Endodermal cell (in vitro differentiated cells): ENCODE measurements around the gene RASSF8. TPM values are rescaled to one million over a fixed set of nuclear protein-coding genes. Genes with fewer than 3 reads are reported as not detected.

Source experiments
- DNase-seq: peaks from one replicate; pipeline ENCODE4 v3.0.0-alpha.2; 2017
- H3K27ac ChIP-seq: 2 replicates; pipeline ENCODE4 v1.5.1; 2013; ENCODE audit warnings: mild to moderate bottlenecking, low read depth, low read length, moderate library complexity
- H3K27me3 ChIP-seq: 2 replicates; pipeline ENCODE4 v1.6.1; 2013; ENCODE audit warnings: mild to moderate bottlenecking, low read length, moderate library complexity; ENCODE audit not compliant: insufficient read depth, control insufficient read depth, poor library complexity, severe bottlenecking
- H3K36me3 ChIP-seq: 2 replicates; pipeline ENCODE4 v1.7.0; 2013; ENCODE audit warnings: mild to moderate bottlenecking, low read length, moderate library complexity; ENCODE audit not compliant: control insufficient read depth, insufficient read depth
- H3K4me1 ChIP-seq: one replicate; pipeline ENCODE4 v1.7.0; 2013; ENCODE audit warnings: low read length; ENCODE audit not compliant: control insufficient read depth, insufficient read depth
- H3K4me3 ChIP-seq: 2 replicates; pipeline ENCODE4 v1.5.1; 2013; ENCODE audit warnings: mild to moderate bottlenecking, low read length, moderate library complexity
- H3K9ac ChIP-seq: 2 replicates; pipeline ENCODE4 v1.6.1; 2013; ENCODE audit warnings: mild to moderate bottlenecking, low read length, moderate library complexity; ENCODE audit not compliant: poor library complexity, severe bottlenecking; ENCODE audit errors: extremely low read depth
- H3K9me3 ChIP-seq: 2 replicates; pipeline ENCODE4 v1.6.1; 2013; ENCODE audit warnings: mild to moderate bottlenecking, low read length, moderate library complexity; ENCODE audit not compliant: control insufficient read depth
- H3K27ac Mint-ChIP-seq: 2 replicates; pipeline ENCODE4 v1.8.0; 2020; ENCODE audit warnings: mixed read lengths
- H3K27me3 Mint-ChIP-seq: 2 replicates; pipeline ENCODE4 v1.8.0; 2021; ENCODE audit warnings: mild to moderate bottlenecking, mixed read lengths; ENCODE audit not compliant: insufficient read depth
- H3K36me3 Mint-ChIP-seq: 2 replicates; pipeline ENCODE4 v1.8.0; 2020; ENCODE audit warnings: low read depth, mixed read lengths
- H3K4me1 Mint-ChIP-seq: 2 replicates; pipeline ENCODE4 v1.8.0; 2020; ENCODE audit warnings: mixed read lengths
- H3K4me3 Mint-ChIP-seq: 2 replicates; pipeline ENCODE4 v1.8.0; 2020; ENCODE audit warnings: mild to moderate bottlenecking, moderate library complexity, mixed read lengths
- H3K9me3 Mint-ChIP-seq: 2 replicates; pipeline ENCODE4 v1.8.0; 2020; ENCODE audit warnings: mild to moderate bottlenecking, mixed read lengths
- WGBS, 2 experiments: methylation state at CpG; one replicate each; pipeline versions ENCODE4 v1.1.5 to v1.1.7; 2013; ENCODE audit warnings: missing lambda C conversion rate in 2 of 2, mixed read lengths in 1 of 2; ENCODE audit not compliant: insufficient coverage in 1 of 2, insufficient read length in 1 of 2; 5-methylcytosine and 5-hydroxymethylcytosine counted together
- total RNA-seq, 2 donors: library from RNA; stranded (reverse); fragmentation: NEBNext Ultra II Directional in 1 of 2; extraction: Animal tissue kit (Norgen Biotek cat#: 25700) in 1 of 2; gene quantifications; 2 replicates in 1 of 2; 3 replicates in 1 of 2; pipeline ENCODE4 v1.2.1, GENCODE V29; 2021
- TF ChIP-seq, protein P1 (sequence below): fragments of 200-600 bp; sonication (generic); conservative IDR thresholded peaks from 2 replicates; pipeline ENCODE4 v1.5.0; 2021; ENCODE audit warnings: antibody characterized with exemption, mild to moderate bottlenecking

The RASSF8 gene
- total RNA-seq, 2 donors from 2014 or later = 87.0 to 183 TPM

DNA sequence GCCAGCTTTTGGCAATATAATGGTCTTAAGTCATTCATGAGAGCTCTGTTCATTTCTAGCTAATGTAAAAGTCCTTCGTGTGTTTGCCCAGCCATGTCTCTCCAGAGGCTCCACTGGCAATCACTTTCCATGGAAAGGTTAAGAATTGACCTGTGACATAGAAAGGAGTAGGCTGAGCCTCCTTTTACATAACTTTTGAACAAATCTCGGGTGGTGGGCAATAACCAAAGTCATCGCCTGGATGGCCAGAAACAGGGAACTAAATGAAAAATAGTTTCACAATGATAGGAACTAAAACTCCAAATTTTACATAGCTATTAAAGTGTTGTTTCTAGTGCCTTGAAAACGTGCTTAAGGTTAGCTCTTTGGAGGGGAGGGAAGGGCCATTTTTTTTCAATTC lies 159.8 kb downstream of the RASSF8 start:
- 82% methylated on average over 4 of the region's 4 CpGs; no CpG with 5 or more reads in 1 of the 2 experiments for WGBS, 2 experiments
- no peaks in the 10 kb centered on the region for H3K9me3 Mint-ChIP-seq
- no peak overlapping the region for H3K4me3 Mint-ChIP-seq
- TF ChIP-seq, protein P1, sequence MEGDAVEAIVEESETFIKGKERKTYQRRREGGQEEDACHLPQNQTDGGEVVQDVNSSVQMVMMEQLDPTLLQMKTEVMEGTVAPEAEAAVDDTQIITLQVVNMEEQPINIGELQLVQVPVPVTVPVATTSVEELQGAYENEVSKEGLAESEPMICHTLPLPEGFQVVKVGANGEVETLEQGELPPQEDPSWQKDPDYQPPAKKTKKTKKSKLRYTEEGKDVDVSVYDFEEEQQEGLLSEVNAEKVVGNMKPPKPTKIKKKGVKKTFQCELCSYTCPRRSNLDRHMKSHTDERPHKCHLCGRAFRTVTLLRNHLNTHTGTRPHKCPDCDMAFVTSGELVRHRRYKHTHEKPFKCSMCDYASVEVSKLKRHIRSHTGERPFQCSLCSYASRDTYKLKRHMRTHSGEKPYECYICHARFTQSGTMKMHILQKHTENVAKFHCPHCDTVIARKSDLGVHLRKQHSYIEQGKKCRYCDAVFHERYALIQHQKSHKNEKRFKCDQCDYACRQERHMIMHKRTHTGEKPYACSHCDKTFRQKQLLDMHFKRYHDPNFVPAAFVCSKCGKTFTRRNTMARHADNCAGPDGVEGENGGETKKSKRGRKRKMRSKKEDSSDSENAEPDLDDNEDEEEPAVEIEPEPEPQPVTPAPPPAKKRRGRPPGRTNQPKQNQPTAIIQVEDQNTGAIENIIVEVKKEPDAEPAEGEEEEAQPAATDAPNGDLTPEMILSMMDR = no peak
- no peaks in the 10 kb centered on the region for H3K9me3 ChIP-seq
- peaks cover 51% of the 10 kb centered on the region for H3K27me3 Mint-ChIP-seq
- H3K36me3 Mint-ChIP-seq = no peaks in the 10 kb centered on the region
- no peak overlapping the region for H3K4me3 ChIP-seq
- peaks cover 48% of the 10 kb centered on the region for H3K27me3 ChIP-seq
- H3K9ac ChIP-seq = no peak overlapping the region
- H3K27ac Mint-ChIP-seq = no peak overlapping the region
- H3K27ac ChIP-seq = no peak overlapping the region
- H3K4me1 ChIP-seq = peaks cover 11% of the 10 kb centered on the region
- H3K36me3 ChIP-seq = no peaks in the 10 kb centered on the region
- no peak for DNase-seq
- H3K4me1 Mint-ChIP-seq = peaks cover 57% of the 10 kb centered on the region

- Mint-ChIP-seq H3K4me3 (no peak overlapping the region), H3K27me3 (peaks cover 62% of the 10 kb centered on the region), H3K9me3 (no peaks in the 10 kb centered on the region), H3K27ac (no peak overlapping the region), H3K36me3 (no peaks in the 10 kb centered on the region), H3K4me1 (peaks cover 58% of the 10 kb centered on the region)
- H3K4me1 ChIP-seq = peaks cover 11% of the 10 kb centered on the region
- no peaks in the 10 kb centered on the region for H3K9me3 ChIP-seq
- peak; percentile 65 for DNase-seq
- WGBS, 2 experiments = 14 to 44% methylated on average over 1 to 2 of the region's 2 CpGs
- H3K36me3 ChIP-seq = no peaks in the 10 kb centered on the region
- peaks cover 60% of the 10 kb centered on the region for H3K27me3 ChIP-seq
- TF ChIP-seq, protein P1 = peak; percentile 91
- no peak overlapping the region for H3K4me3 ChIP-seq
- H3K27ac ChIP-seq = no peak overlapping the region
- H3K9ac ChIP-seq = no peak overlapping the region
These were observed 161.0 kb downstream of the RASSF8 start for GRCh38 chr12:26119391-26119989.

GRCh38 chr12:26120561-26121274 lies 162.2 kb downstream of the RASSF8 start:
- WGBS, 2 experiments = 75 to 88% methylated on average over 3 to 4 of the region's 4 CpGs
- Mint-ChIP-seq H3K27ac (no peak overlapping the region), H3K36me3 (no peaks in the 10 kb centered on the region), H3K27me3 (peaks cover 64% of the 10 kb centered on the region), H3K4me1 (peaks cover 57% of the 10 kb centered on the region), H3K9me3 (no peaks in the 10 kb centered on the region), H3K4me3 (no peak overlapping the region)
- Histone ChIP-seq H3K27me3 (peaks cover 64% of the 10 kb centered on the region), H3K36me3 (no peaks in the 10 kb centered on the region), H3K27ac (no peak overlapping the region), H3K9ac (no peak overlapping the region), H3K9me3 (no peaks in the 10 kb centered on the region), H3K4me3 (no peak overlapping the region), H3K4me1 (peaks cover 6% of the 10 kb centered on the region)
- TF ChIP-seq, protein P1 = no peak
- DNase-seq = no peak
